Pancreas (tissue), 10 donors: ENCODE results near the gene SULT6B1. TPM values are rescaled to one million over a fixed set of nuclear protein-coding genes. Genes with fewer than 3 reads are reported as not detected.
"Not testable (repeated sequence)": the region's sequence is repeated elsewhere in the genome, so short reads cannot be mapped to it uniquely, and the experiment has no call there.

Experiments used
- ATAC-seq, 4 donors: fragments of 200-7000 bp; cut with Tn5 transposase; one replicate each; pipeline versions ENCODE4 v1.8.0 to v1.9.1; 2020; ENCODE audit warnings: mild to moderate bottlenecking in 4 of 4, moderate library complexity in 4 of 4
- DNase-seq, 6 donors: peaks; one replicate each; pipeline ENCODE4 v3.0.0-alpha.2; 2020
- FAIRE-seq: peaks from 2 replicates; lab custom pipeline; 2012; peaks lifted over from hg19 to GRCh38; lab: Jason Lieb, UNC
- H3K27ac ChIP-seq, 4 donors: fragments of 200-600 bp; sonication (generic); 1 replicate in 3 of 4; 2 replicates in 1 of 4; pipeline versions ENCODE4 v1.5.0 to v1.8.0; 2020
- H3K27me3 ChIP-seq, 4 donors: fragments of 200-600 bp; one replicate each; pipeline ENCODE4 v1.8.0; 2021
- H3K36me3 ChIP-seq, 3 donors: fragments of 200-600 bp; sonication (generic) in 1 of 3; one replicate each; pipeline versions ENCODE4 v1.5.0 to v1.8.0; 2020 to 2021
- H3K4me1 ChIP-seq, 3 donors: fragments of 200-600 bp; one replicate each; pipeline ENCODE4 v1.8.0; 2021
- H3K4me3 ChIP-seq, 4 donors: fragments of 200-600 bp; sonication (generic) in 2 of 4; one replicate each; pipeline versions ENCODE4 v1.5.0 to v1.8.0; 2020 to 2021
- H3K9me3 ChIP-seq, 4 donors: fragments of 200-600 bp; one replicate each; pipeline ENCODE4 v1.8.0; 2021
- WGBS, 2 donors: extraction: QIAGEN DNeasy Blood & Tissue Kit; methylation state at CpG; one replicate each; pipeline ENCODE4 v1.1.7; 2013; 5-methylcytosine and 5-hydroxymethylcytosine counted together
- intact Hi-C, 3 donors: fragments of 100-400 bp; cut with DNase I; formaldehyde crosslinking; loops; one replicate each; pipeline versions ENCODE4 v1.11.1 to v1.14.2; 2022
- polyA plus RNA-seq, 2 donors: library from polyadenylated mRNA; stranded (reverse); fragments of 200-250 nt; gene quantifications; one replicate each; pipeline ENCODE4 v1.2.3, GENCODE V29; 2013
- total RNA-seq, 6 donors: library from RNA; stranded (reverse); fragmentation: NEBNext Ultra II Directional in 4 of 6; extraction: Animal tissue kit (Norgen Biotek cat#: 25700) in 4 of 6; gene quantifications; one replicate each; pipeline versions ENCODE4 v1.2.1 to v1.2.4, GENCODE V29; 2021 to 2023
- TF ChIP-seq, protein P1 (sequence below), 4 donors: fragments of 200-600 bp; sonication (generic) in 3 of 4; IDR thresholded peaks; one replicate each; pipeline versions ENCODE4 v1.5.0 to v1.8.0; 2021; ENCODE audit warnings: antibody characterized with exemption in 4 of 4
- donor health status: healthy with polysubstance abuse.
- donor health status: DM: no; HTN: no; CAD: no; lungs with moderate emphysema.
- donor health status: DM: no; HTN: no; CAD: no.
- donor health status: control.
- donor health status: control.
- donor health status: Bipolar disorder and iron deficiency.
- donor health status: DM: yes; HTN: yes; CAD: no.
- donor health status: DM: no; HTN: no; CAD: no.
- donor health status: DM: no; HTN: no; CAD: no.
- donor health status: DM: yes; HTN: yes; CAD: no.

The SULT6B1 gene
- total and polyA plus RNA-seq, 8 donors: not detected

DNA sequence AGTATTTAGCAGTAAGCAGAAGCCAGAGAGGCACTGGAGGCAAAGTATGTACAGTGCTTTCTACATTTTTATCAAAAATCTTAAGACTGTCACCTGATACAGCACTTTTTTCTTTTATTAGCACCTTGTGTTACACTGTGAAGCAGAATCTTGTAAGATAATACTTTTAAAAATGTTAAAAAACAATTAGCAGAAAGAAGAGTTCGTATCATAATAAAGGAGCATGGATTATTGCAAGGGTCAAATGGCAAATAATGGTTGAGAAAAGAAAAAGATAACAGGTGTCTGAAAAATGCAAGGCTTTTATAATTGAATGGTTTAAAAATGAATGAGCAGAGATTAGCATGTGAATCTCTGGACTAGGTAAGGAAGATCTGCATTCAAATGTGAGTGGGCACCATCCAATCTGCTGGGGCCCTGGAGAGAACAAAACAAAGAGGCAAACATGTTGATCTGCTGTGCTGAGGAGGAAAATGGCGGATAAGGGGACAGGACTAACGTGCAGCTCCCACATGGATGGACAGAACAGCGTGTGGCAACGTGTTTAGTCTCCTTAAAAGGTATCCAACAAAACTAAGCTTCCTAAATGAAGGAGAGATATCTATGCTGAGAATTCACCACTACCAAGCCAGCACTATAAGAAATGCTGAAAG, 17.3 kb upstream of the SULT6B1 start:
- H3K27me3 ChIP-seq: no peaks in the 10 kb centered on the region
- 93 to 97% methylated on average over 5 of the region's 5 CpGs for WGBS, 2 donors
- no peaks in the 10 kb centered on the region for H3K4me1 ChIP-seq
- peaks cover 0 to 70% (median 42%) of the 10 kb centered on the region in 3 donors for H3K36me3 ChIP-seq
- no peak for DNase-seq
- no peak for FAIRE-seq
- no peak for ATAC-seq
- TF ChIP-seq, protein P1, sequence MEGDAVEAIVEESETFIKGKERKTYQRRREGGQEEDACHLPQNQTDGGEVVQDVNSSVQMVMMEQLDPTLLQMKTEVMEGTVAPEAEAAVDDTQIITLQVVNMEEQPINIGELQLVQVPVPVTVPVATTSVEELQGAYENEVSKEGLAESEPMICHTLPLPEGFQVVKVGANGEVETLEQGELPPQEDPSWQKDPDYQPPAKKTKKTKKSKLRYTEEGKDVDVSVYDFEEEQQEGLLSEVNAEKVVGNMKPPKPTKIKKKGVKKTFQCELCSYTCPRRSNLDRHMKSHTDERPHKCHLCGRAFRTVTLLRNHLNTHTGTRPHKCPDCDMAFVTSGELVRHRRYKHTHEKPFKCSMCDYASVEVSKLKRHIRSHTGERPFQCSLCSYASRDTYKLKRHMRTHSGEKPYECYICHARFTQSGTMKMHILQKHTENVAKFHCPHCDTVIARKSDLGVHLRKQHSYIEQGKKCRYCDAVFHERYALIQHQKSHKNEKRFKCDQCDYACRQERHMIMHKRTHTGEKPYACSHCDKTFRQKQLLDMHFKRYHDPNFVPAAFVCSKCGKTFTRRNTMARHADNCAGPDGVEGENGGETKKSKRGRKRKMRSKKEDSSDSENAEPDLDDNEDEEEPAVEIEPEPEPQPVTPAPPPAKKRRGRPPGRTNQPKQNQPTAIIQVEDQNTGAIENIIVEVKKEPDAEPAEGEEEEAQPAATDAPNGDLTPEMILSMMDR (IDR thresholded peaks at IDR 0.05): no peak
- no peaks in the 10 kb centered on the region for H3K9me3 ChIP-seq
- H3K27ac ChIP-seq: no peak overlapping the region
- no peak overlapping the region for H3K4me3 ChIP-seq
- intact Hi-C loops: no loop called here

DNA sequence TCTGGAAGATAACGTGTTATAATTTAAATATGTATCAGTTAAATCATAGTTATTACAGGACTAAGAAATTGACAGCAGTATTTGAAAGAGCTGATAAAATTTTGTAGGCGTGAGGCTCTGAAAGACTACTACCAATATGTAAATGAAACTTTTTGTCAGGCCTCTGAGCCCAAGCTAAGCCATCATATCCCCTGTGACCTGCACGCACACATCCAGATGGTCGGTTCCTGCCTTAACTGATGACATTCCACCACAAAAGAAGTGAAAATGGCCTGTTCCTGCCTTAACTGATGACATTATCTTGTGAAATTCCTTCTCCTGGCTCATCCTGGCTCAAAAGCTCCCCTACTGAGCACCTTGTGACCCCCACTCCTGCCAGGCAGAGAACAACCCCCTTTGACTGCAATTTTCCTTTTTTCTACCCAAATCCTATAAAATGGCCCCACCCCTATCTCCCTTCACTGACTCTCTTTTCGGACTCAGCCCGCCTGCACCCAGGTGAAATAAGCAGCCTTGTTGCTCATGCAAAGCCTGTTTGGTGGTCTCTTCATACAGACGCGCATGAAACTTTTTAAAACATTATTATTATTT, 16.7 kb upstream of the SULT6B1 start:
- H3K4me3 ChIP-seq, H3K27ac ChIP-seq, H3K27me3 ChIP-seq, intact Hi-C loops, DNase-seq, FAIRE-seq, H3K4me1 ChIP-seq, ATAC-seq, H3K9me3 ChIP-seq: not testable (repeated sequence)
- H3K36me3 ChIP-seq: peaks cover 0 to 64% (median 38%) of the 10 kb centered on the region in 3 donors
- 85 to 91% methylated on average over 8 of the region's 8 CpGs for WGBS, 2 donors

DNA sequence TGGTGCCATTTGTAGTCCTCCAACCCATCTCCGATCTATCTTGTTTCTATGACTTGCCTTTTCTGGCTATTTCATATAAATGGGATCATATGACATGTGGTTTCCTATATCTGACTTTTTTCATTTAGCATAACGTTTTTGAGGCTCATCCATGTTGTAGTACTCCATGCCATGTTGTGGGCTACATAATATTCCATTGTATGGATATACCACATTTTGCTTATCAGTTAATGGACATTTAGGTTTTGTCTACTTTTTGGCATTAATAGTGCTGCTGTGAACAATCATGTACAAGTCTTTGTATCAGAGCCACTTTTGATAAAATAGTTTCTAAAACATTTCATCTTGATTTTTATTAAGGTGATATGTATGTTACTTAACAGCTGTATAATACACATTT, 15.2 kb upstream of the SULT6B1 start:
- Histone ChIP-seq H3K4me1 (no peaks in the 10 kb centered on the region), H3K27me3 (no peaks in the 10 kb centered on the region), H3K27ac (no peak overlapping the region), H3K9me3 (no peaks in the 10 kb centered on the region), H3K36me3 (peaks cover 0 to 49% (median 29%) of the 10 kb centered on the region in 3 donors), H3K4me3 (no peak overlapping the region)
- 91 to 96% methylated on average over 2 of the region's 2 CpGs for WGBS, 2 donors
- FAIRE-seq (no peak), ATAC-seq (no peak), DNase-seq (no peak)
- intact Hi-C loops: no loop called here
- TF ChIP-seq, protein P1 (IDR thresholded peaks at IDR 0.05): no peak

DNA sequence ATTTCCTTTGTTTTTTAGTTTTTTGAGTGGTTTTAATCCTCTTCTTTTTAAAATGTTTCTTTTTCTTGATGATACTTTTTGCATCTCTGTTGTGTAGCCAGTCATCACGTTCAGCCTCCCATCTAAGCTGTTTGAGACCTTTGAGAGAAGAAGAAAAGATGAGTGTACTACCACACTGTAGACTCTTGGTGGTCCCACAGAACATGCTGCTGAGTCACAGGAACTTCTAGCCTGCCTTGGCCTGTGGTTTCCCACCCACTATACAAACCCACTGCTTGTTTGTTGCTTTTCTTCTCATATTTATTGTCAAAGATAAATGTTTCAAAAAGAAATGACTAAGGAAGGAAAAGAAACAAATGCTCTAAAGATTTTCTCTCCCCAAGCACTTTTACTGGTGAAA, 13.3 kb upstream of the SULT6B1 start:
- no peak overlapping the region for H3K27ac ChIP-seq
- peaks cover 0 to 6% (median 0%) of the 10 kb centered on the region in 3 donors for H3K4me1 ChIP-seq
- WGBS, 2 donors: 89 to 97% methylated on average over 1 of the region's 1 CpG
- H3K4me3 ChIP-seq: no peak overlapping the region
- no peak for DNase-seq
- H3K36me3 ChIP-seq: peaks cover 0 to 36% (median 24%) of the 10 kb centered on the region in 3 donors
- ATAC-seq: no peak
- H3K27me3 ChIP-seq: no peaks in the 10 kb centered on the region
- intact Hi-C loops: no loop called here
- no peaks in the 10 kb centered on the region for H3K9me3 ChIP-seq
- FAIRE-seq: no peak
- TF ChIP-seq, protein P1 (IDR thresholded peaks at IDR 0.05): no peak

DNA sequence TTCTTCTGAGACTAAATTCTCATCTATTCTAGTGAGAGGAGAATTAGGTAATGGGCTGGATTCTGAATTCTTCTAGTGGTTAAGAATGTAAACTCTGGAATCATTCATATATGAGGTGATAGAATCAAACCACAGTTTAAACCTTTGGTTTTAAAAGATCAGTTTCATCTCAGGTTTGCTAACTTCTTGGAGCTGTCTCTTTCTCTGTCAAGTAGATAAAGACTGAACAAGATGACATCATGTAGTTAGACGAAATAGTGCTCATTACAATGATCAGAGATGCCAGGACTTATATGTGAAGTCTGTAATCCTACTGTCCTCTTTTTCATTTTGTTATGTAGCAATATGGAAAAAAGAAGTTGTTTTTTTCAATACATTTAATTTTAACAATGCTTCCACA, 12.7 kb upstream of the SULT6B1 start:
- Histone ChIP-seq H3K4me3 (no peak overlapping the region), H3K9me3 (no peaks in the 10 kb centered on the region), H3K36me3 (peaks cover 0 to 31% (median 22%) of the 10 kb centered on the region in 3 donors), H3K27me3 (no peaks in the 10 kb centered on the region), H3K27ac (no peak overlapping the region), H3K4me1 (peaks cover 0 to 6% (median 0%) of the 10 kb centered on the region in 3 donors)
- FAIRE-seq (no peak), DNase-seq (no peak), ATAC-seq (no peak)
- WGBS, 2 donors: 86 to 88% methylated on average over 1 of the region's 1 CpG
- intact Hi-C loops: no loop called here
- TF ChIP-seq, protein P1 (IDR thresholded peaks at IDR 0.05): no peak
